GM23338 (cell line): ENCODE measurements around the gene KCNH4. TPM values are rescaled to one million over a fixed set of nuclear protein-coding genes. Genes with fewer than 3 reads are reported as not detected.
A peak's percentile ranks its signal among the peaks of the same experiment; 100 is the strongest.

Source experiments
- ATAC-seq: fragments of 200-7000 bp; cut with Tn5 transposase; 3 replicates; pipeline ENCODE4 v1.9.1; 2020
- DNase-seq: peaks from one replicate; pipeline ENCODE4 v3.0.0-alpha.2; 2015; ENCODE audit warnings: low spot score
- H2AFZ ChIP-seq: fragments of 200-600 bp; sonication (generic); 2 replicates; pipeline ENCODE4 v1.8.0; 2016; ENCODE audit warnings: antibody characterized with exemption, mild to moderate bottlenecking, moderate library complexity
- H3F3A ChIP-seq: fragments of 200-600 bp; sonication (generic); replicated peaks from 2 replicates; pipeline ENCODE4 v1.8.0; 2017; ENCODE audit warnings: antibody characterized with exemption, mixed run types, low read depth
- H3K27ac ChIP-seq: fragments of 200-600 bp; sonication (generic); 2 replicates; pipeline ENCODE4 v1.6.1; 2016; ENCODE audit warnings: low read depth
- H3K27me3 ChIP-seq: fragments of 200-600 bp; sonication (generic); 2 replicates; pipeline ENCODE4 v1.8.0; 2016; ENCODE audit warnings: mild to moderate bottlenecking, mixed run types, moderate library complexity; ENCODE audit not compliant: insufficient read depth
- H3K36me3 ChIP-seq: fragments of 200-600 bp; sonication (generic); 2 replicates; pipeline ENCODE4 v1.8.0; 2016; ENCODE audit warnings: mild to moderate bottlenecking; ENCODE audit not compliant: insufficient read depth
- H3K4me1 ChIP-seq: fragments of 200-600 bp; sonication (generic); 2 replicates; pipeline ENCODE4 v1.8.0; 2016; ENCODE audit warnings: mild to moderate bottlenecking, moderate library complexity; ENCODE audit not compliant: insufficient read depth
- H3K4me2 ChIP-seq: fragments of 200-600 bp; sonication (generic); 2 replicates; pipeline ENCODE4 v1.7.1; 2017; ENCODE audit warnings: mixed run types
- H3K4me3 ChIP-seq: fragments of 200-600 bp; sonication (generic); 2 replicates; pipeline ENCODE4 v1.6.1; 2016; ENCODE audit warnings: mixed run types
- H3K79me2 ChIP-seq: fragments of 200-600 bp; sonication (generic); replicated peaks from 2 replicates; pipeline ENCODE4 v1.8.0; 2017; ENCODE audit warnings: mild to moderate bottlenecking; ENCODE audit not compliant: insufficient read depth
- H3K9me2 ChIP-seq: fragments of 200-600 bp; sonication (generic); 2 replicates; pipeline ENCODE4 v1.8.0; 2017; ENCODE audit not compliant: insufficient read depth
- H4K20me1 ChIP-seq: fragments of 200-600 bp; sonication (generic); replicated peaks from 2 replicates; pipeline ENCODE4 v1.8.0; 2017; ENCODE audit warnings: mild to moderate bottlenecking; ENCODE audit not compliant: insufficient read depth
- H3K27ac Mint-ChIP-seq: 2 replicates; pipeline ENCODE4 v1.8.0; 2020; ENCODE audit warnings: inconsistent platforms, mild to moderate bottlenecking, moderate library complexity, mixed read lengths
- H3K27me3 Mint-ChIP-seq: 3 replicates; pipeline ENCODE4 v1.8.0; 2022; ENCODE audit warnings: low read depth, mild to moderate bottlenecking, moderate library complexity, mixed read lengths, inconsistent platforms; ENCODE audit not compliant: insufficient read depth, poor library complexity
- H3K36me3 Mint-ChIP-seq: 3 replicates; pipeline ENCODE4 v1.8.0; 2021; ENCODE audit warnings: low read depth, mild to moderate bottlenecking, inconsistent platforms, moderate library complexity, mixed read lengths
- H3K4me1 Mint-ChIP-seq: 3 replicates; pipeline ENCODE4 v1.8.0; 2020; ENCODE audit warnings: mild to moderate bottlenecking, inconsistent platforms, mixed read lengths
- H3K4me3 Mint-ChIP-seq: 3 replicates; pipeline ENCODE4 v1.8.0; 2021; ENCODE audit warnings: moderate library complexity, mild to moderate bottlenecking, inconsistent platforms, mixed read lengths
- H3K9me3 Mint-ChIP-seq: 3 replicates; pipeline ENCODE4 v1.8.0; 2020; ENCODE audit warnings: moderate library complexity, mild to moderate bottlenecking, inconsistent platforms, mixed read lengths
- CREB1 ChIP-seq: fragments of 250-450 bp; sonication (Bioruptor Pico); IDR thresholded peaks from 2 replicates; pipeline ENCODE4 v1.5.0; 2020; ENCODE audit warnings: low read depth, mild to moderate bottlenecking, moderate library complexity
- EZH2 ChIP-seq: fragments of 200-600 bp; sonication (generic); IDR thresholded peaks from one replicate; pipeline ENCODE4 v1.8.0; 2017; ENCODE audit warnings: antibody characterized with exemption, mild to moderate bottlenecking, low read depth; ENCODE audit not compliant: unreplicated experiment
- EZH2phosphoT487 ChIP-seq: fragments of 200-600 bp; sonication (generic); IDR thresholded peaks from one replicate; pipeline ENCODE4 v1.8.1; 2018; ENCODE audit warnings: antibody characterized with exemption; ENCODE audit not compliant: unreplicated experiment
- JUNB ChIP-seq: IDR thresholded peaks from one replicate; pipeline ENCODE4 v1.6.1; 2016; ENCODE audit warnings: antibody characterized with exemption; ENCODE audit not compliant: unreplicated experiment
- NANOG ChIP-seq: IDR thresholded peaks from 2 replicates; pipeline ENCODE4 v1.6.1; 2016; ENCODE audit warnings: antibody characterized with exemption, borderline replicate concordance
- POLR2AphosphoS5 ChIP-seq: IDR thresholded peaks from 2 replicates; pipeline ENCODE4 v1.6.1; 2016; ENCODE audit warnings: antibody characterized with exemption, low read depth
- STAT1 ChIP-seq: IDR thresholded peaks from one replicate; pipeline ENCODE4 v1.6.1; 2016; ENCODE audit warnings: antibody characterized with exemption; ENCODE audit not compliant: unreplicated experiment
- ZNF114 ChIP-seq: fragments of 250-450 bp; sonication (Bioruptor Pico); IDR thresholded peaks from 2 replicates; pipeline ENCODE4 v1.5.0; 2020; ENCODE audit warnings: mild to moderate bottlenecking, moderate library complexity
- ZNF331 ChIP-seq: fragments of 250-450 bp; sonication (Bioruptor Pico); IDR thresholded peaks from 2 replicates; pipeline ENCODE4 v1.5.0; 2020; ENCODE audit warnings: low read depth, mild to moderate bottlenecking, moderate library complexity
- ZNF462 ChIP-seq: fragments of 250-450 bp; sonication (Bioruptor Pico); IDR thresholded peaks from 2 replicates; pipeline ENCODE4 v1.5.0; 2020; ENCODE audit warnings: mild to moderate bottlenecking, moderate library complexity
- polyA plus RNA-seq: library from polyadenylated mRNA; unstranded; fragments of >200 nt; fragmentation: Nextera tagmentation; extraction: Ambion mirVana; gene quantifications from 2 replicates; pipeline ENCODE4 v1.2.1, GENCODE V29; 2016
- total RNA-seq: library from RNA; depleted of rRNA; stranded (reverse); fragments of >200 nt; shearing (Covaris generic); gene quantifications from 2 replicates; pipeline ENCODE4 v1.2.3, GENCODE V29; 2014
- TF ChIP-seq, protein P1 (sequence below), 2 experiments: fragments of 200-600 bp in 1 of 2; sonication (generic) in 1 of 2; conservative IDR thresholded peaks; 2 replicates each; pipeline versions ENCODE4 v1.5.1 to v1.6.1; 2016 to 2017; ENCODE audit warnings: antibody characterized with exemption in 2 of 2, low read depth in 2 of 2, mild to moderate bottlenecking in 2 of 2, moderate library complexity in 1 of 2
- TF ChIP-seq, protein P2 (sequence below): IDR thresholded peaks from one replicate; pipeline ENCODE4 v1.6.1; 2018; ENCODE audit warnings: antibody characterized with exemption; ENCODE audit not compliant: unreplicated experiment
- TF ChIP-seq, protein P3 (sequence below): IDR thresholded peaks from 2 replicates; pipeline ENCODE4 v1.6.1; 2016; ENCODE audit warnings: antibody characterized with exemption

The KCNH4 gene
- total and polyA plus RNA-seq, 2 experiments from 2014 or later, result 0.08 to 0.49 TPM

GRCh38 chr17:42131232-42131631 is 49.7 kb downstream of the KCNH4 start:
- peaks cover 43% of the 10 kb centered on the region for H3K36me3 Mint-ChIP-seq
- no peak overlapping the region for H3K27ac ChIP-seq
- ATAC-seq (no peak), DNase-seq (no peak)
- no peaks in the 10 kb centered on the region for H3K9me2 ChIP-seq
- peaks cover 29% of the 10 kb centered on the region for H3K4me1 Mint-ChIP-seq
- H3K27me3 ChIP-seq, result no peaks in the 10 kb centered on the region
- 0 out of 2 replicates have a peak, but pooled peaks cover 4% of the 10 kb centered on the region for H3F3A ChIP-seq
- no peak overlapping the region for H3K4me3 ChIP-seq
- H3K4me3 Mint-ChIP-seq, result no peak overlapping the region; the same call in 2 of the 3 replicates
- no peak for TF ChIP-seq NANOG
- TF ChIP-seq, protein P1, sequence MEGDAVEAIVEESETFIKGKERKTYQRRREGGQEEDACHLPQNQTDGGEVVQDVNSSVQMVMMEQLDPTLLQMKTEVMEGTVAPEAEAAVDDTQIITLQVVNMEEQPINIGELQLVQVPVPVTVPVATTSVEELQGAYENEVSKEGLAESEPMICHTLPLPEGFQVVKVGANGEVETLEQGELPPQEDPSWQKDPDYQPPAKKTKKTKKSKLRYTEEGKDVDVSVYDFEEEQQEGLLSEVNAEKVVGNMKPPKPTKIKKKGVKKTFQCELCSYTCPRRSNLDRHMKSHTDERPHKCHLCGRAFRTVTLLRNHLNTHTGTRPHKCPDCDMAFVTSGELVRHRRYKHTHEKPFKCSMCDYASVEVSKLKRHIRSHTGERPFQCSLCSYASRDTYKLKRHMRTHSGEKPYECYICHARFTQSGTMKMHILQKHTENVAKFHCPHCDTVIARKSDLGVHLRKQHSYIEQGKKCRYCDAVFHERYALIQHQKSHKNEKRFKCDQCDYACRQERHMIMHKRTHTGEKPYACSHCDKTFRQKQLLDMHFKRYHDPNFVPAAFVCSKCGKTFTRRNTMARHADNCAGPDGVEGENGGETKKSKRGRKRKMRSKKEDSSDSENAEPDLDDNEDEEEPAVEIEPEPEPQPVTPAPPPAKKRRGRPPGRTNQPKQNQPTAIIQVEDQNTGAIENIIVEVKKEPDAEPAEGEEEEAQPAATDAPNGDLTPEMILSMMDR (conservative IDR thresholded peaks at IDR 0.05; ENCODE audit: low read depth in 2 of 2), result no peak
- no peak for TF ChIP-seq EZH2phosphoT487
- no peak for TF ChIP-seq POLR2AphosphoS5
- no peak for TF ChIP-seq EZH2
- no peak for TF ChIP-seq STAT1
- TF ChIP-seq CREB1 (CRISPR knock-in tag), result no peak
- TF ChIP-seq, protein P2, sequence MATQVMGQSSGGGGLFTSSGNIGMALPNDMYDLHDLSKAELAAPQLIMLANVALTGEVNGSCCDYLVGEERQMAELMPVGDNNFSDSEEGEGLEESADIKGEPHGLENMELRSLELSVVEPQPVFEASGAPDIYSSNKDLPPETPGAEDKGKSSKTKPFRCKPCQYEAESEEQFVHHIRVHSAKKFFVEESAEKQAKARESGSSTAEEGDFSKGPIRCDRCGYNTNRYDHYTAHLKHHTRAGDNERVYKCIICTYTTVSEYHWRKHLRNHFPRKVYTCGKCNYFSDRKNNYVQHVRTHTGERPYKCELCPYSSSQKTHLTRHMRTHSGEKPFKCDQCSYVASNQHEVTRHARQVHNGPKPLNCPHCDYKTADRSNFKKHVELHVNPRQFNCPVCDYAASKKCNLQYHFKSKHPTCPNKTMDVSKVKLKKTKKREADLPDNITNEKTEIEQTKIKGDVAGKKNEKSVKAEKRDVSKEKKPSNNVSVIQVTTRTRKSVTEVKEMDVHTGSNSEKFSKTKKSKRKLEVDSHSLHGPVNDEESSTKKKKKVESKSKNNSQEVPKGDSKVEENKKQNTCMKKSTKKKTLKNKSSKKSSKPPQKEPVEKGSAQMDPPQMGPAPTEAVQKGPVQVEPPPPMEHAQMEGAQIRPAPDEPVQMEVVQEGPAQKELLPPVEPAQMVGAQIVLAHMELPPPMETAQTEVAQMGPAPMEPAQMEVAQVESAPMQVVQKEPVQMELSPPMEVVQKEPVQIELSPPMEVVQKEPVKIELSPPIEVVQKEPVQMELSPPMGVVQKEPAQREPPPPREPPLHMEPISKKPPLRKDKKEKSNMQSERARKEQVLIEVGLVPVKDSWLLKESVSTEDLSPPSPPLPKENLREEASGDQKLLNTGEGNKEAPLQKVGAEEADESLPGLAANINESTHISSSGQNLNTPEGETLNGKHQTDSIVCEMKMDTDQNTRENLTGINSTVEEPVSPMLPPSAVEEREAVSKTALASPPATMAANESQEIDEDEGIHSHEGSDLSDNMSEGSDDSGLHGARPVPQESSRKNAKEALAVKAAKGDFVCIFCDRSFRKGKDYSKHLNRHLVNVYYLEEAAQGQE, result no peak
- no peak for TF ChIP-seq ZNF331 (CRISPR knock-in tag)
- TF ChIP-seq JUNB, result no peak
- TF ChIP-seq, protein P3, sequence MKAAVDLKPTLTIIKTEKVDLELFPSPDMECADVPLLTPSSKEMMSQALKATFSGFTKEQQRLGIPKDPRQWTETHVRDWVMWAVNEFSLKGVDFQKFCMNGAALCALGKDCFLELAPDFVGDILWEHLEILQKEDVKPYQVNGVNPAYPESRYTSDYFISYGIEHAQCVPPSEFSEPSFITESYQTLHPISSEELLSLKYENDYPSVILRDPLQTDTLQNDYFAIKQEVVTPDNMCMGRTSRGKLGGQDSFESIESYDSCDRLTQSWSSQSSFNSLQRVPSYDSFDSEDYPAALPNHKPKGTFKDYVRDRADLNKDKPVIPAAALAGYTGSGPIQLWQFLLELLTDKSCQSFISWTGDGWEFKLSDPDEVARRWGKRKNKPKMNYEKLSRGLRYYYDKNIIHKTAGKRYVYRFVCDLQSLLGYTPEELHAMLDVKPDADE, result no peak
- TF ChIP-seq ZNF462 (CRISPR knock-in tag), result no peak
- TF ChIP-seq ZNF114 (CRISPR knock-in tag), result no peak
- peak overlapping the region; percentile 1; the same call in 1 of the 2 replicates for H3K27ac Mint-ChIP-seq
- H3K9me3 Mint-ChIP-seq, result no peaks in the 10 kb centered on the region
- no peak overlapping the region for H3K4me2 ChIP-seq
- H3K79me2 ChIP-seq, result peaks cover 42% of the 10 kb centered on the region
- peaks cover 12% of the 10 kb centered on the region for H4K20me1 ChIP-seq
- peaks cover 6% of the 10 kb centered on the region; the same call in 1 of the 2 replicates for H3K4me1 ChIP-seq
- no peak overlapping the region for H2AFZ ChIP-seq
- peaks cover 17% of the 10 kb centered on the region for H3K27me3 Mint-ChIP-seq
- H3K36me3 ChIP-seq, result peaks cover 3% of the 10 kb centered on the region
